Measurements from ENCODE around the gene TJP3. TPM values are rescaled to one million over a fixed set of nuclear protein-coding genes. Genes with fewer than 3 reads are reported as not detected.

TJP3 gene
- total RNA-seq, 1 donor from 2014 or later = 3.1 TPM

- Mint-ChIP-seq H3K36me3 (ENCODE audit: unreplicated experiment) (peaks cover 5% of the 10 kb centered on the region), H3K4me1 (ENCODE audit: low read depth, unreplicated experiment) (peaks cover 24% of the 10 kb centered on the region), H3K9me3 (ENCODE audit: unreplicated experiment) (peaks cover 23% of the 10 kb centered on the region), H3K27me3 (ENCODE audit: unreplicated experiment) (peaks cover 31% of the 10 kb centered on the region), H3K4me3 (ENCODE audit: unreplicated experiment) (peak overlapping the region; percentile 82), H3K27ac (ENCODE audit: unreplicated experiment) (peak overlapping the region; percentile 76)
- DNase-seq = no peak
- TF ChIP-seq CTCF (IDR thresholded peaks at IDR 0.05; ENCODE audit: partially characterized antibody, unreplicated experiment) = no peak
These were observed 20.1 kb upstream of the TJP3 start for GRCh38 chr19:3687774-3688706.

GRCh38 chr19:3690551-3691371, 17.4 kb upstream of the TJP3 start:
- Mint-ChIP-seq H3K4me3 (ENCODE audit: unreplicated experiment) (no peak overlapping the region), H3K27me3 (ENCODE audit: unreplicated experiment) (peaks cover 19% of the 10 kb centered on the region), H3K4me1 (ENCODE audit: low read depth, unreplicated experiment) (peaks cover 14% of the 10 kb centered on the region), H3K36me3 (ENCODE audit: unreplicated experiment) (peaks cover 5% of the 10 kb centered on the region), H3K27ac (ENCODE audit: unreplicated experiment) (peak overlapping the region; percentile 68), H3K9me3 (ENCODE audit: unreplicated experiment) (peaks cover 13% of the 10 kb centered on the region)
- no peak for DNase-seq
- TF ChIP-seq CTCF (IDR thresholded peaks at IDR 0.05; ENCODE audit: partially characterized antibody, unreplicated experiment) = no peak

GRCh38 chr19:3691372-3691716, 16.8 kb upstream of the TJP3 start:
- H3K36me3 Mint-ChIP-seq (ENCODE audit: unreplicated experiment) = peaks cover 5% of the 10 kb centered on the region
- peak overlapping the region; percentile 14 for H3K4me3 Mint-ChIP-seq (ENCODE audit: unreplicated experiment)
- H3K4me1 Mint-ChIP-seq (ENCODE audit: low read depth, unreplicated experiment) = peaks cover 16% of the 10 kb centered on the region
- DNase-seq = no peak
- peaks cover 13% of the 10 kb centered on the region for H3K9me3 Mint-ChIP-seq (ENCODE audit: unreplicated experiment)
- peaks cover 19% of the 10 kb centered on the region for H3K27me3 Mint-ChIP-seq (ENCODE audit: unreplicated experiment)
- no peak for TF ChIP-seq CTCF (IDR thresholded peaks at IDR 0.05; ENCODE audit: partially characterized antibody, unreplicated experiment)
- H3K27ac Mint-ChIP-seq (ENCODE audit: unreplicated experiment) = peak overlapping the region; percentile 68

- TF ChIP-seq CTCF (IDR thresholded peaks at IDR 0.05; ENCODE audit: partially characterized antibody, unreplicated experiment) = no peak
- peak overlapping the region; percentile 14 for H3K4me3 Mint-ChIP-seq (ENCODE audit: unreplicated experiment)
- peaks cover 18% of the 10 kb centered on the region for H3K27me3 Mint-ChIP-seq (ENCODE audit: unreplicated experiment)
- peak overlapping the region; percentile 68 for H3K27ac Mint-ChIP-seq (ENCODE audit: unreplicated experiment)
- peaks cover 16% of the 10 kb centered on the region for H3K4me1 Mint-ChIP-seq (ENCODE audit: low read depth, unreplicated experiment)
- DNase-seq = no peak
- peaks cover 5% of the 10 kb centered on the region for H3K36me3 Mint-ChIP-seq (ENCODE audit: unreplicated experiment)
- peaks cover 13% of the 10 kb centered on the region for H3K9me3 Mint-ChIP-seq (ENCODE audit: unreplicated experiment)
These were observed 16.5 kb upstream of the TJP3 start for GRCh38 chr19:3691726-3692125.

Data from glutamatergic neuron (in vitro differentiated cells).